ENCODE data around the gene CAMTA1. TPM values are rescaled to one million over a fixed set of nuclear protein-coding genes. Genes with fewer than 3 reads are reported as not detected.

CAMTA1 gene
- total and polyA plus RNA-seq, 9 of the 15 experiments (the other 6 are each of a cell fraction or from before 2014, with no cell fraction given), result 43.9 to 161 (median 65.9) TPM

GRCh38 chr1:7320661-7321060 is 535.4 kb downstream of the CAMTA1 start:
- no peaks in the 10 kb centered on the region; the same call in 1 of the 2 replicates for H4K20me1 ChIP-seq (replicated peaks; ENCODE audit: control insufficient read depth, insufficient read depth, low read length)
- no peaks in the 10 kb centered on the region for H3K36me3 ChIP-seq (ENCODE audit: control insufficient read depth, insufficient read depth, low read length)
- no peak overlapping the region for H3K27ac ChIP-seq (ENCODE audit: extremely low read depth, low read depth, low read length)
- no peaks in the 10 kb centered on the region for H3K79me2 ChIP-seq (ENCODE audit: control insufficient read depth, insufficient read depth, low read length)
- no peak overlapping the region for H2AFZ ChIP-seq (ENCODE audit: low read depth, low read length)
- CTCF ChIA-PET (ENCODE audit: low intra/inter-chr PET ratio), result no interaction called here
- intact Hi-C loops (cut with micrococcal nuclease), result no loop called here
- no peaks in the 10 kb centered on the region for H3K4me1 ChIP-seq (replicated peaks in 1 of 2; ENCODE audit: control insufficient read depth in 2 of 2, insufficient read depth in 2 of 2, low read length in 2 of 2)
- FAIRE-seq (no peak), ATAC-seq (no peak), DNase-seq (ENCODE audit: extremely low read depth in 1 of 4, low spot score in 3 of 4) (no peak)
- no peak overlapping the region for H3K4me3 ChIP-seq
- BruUV-seq (replicated peaks), result no TSS peak
- POLR2A ChIA-PET, result no interaction called here
- in situ Hi-C loops (cut with MboI), result no loop called here
- H3K9ac ChIP-seq (ENCODE audit: insufficient read depth in 1 of 2, low read depth in 2 of 2, low read length in 2 of 2), result no peak overlapping the region
- TF ChIP-seq ELF4 (CRISPR knock-in tag; IDR thresholded peaks at IDR 0.05) (no peak), TAF9B (IDR thresholded peaks at IDR 0.05; ENCODE audit: partially characterized antibody) (no peak), HOXB6 (CRISPR knock-in tag; IDR thresholded peaks at IDR 0.05; ENCODE audit: borderline replicate concordance) (no peak), HNRNPUL1 (IDR thresholded peaks at IDR 0.05; ENCODE audit: low read length) (no peak), ZNF263 (CRISPR knock-in tag; IDR thresholded peaks at IDR 0.05; ENCODE audit: borderline replicate concordance) (no peak), RBM25 (IDR thresholded peaks at IDR 0.05; ENCODE audit: low read depth, low read length, severe bottlenecking) (no peak), TFAM (CRISPR knock-in tag; conservative IDR thresholded peaks at IDR 0.05) (no peak), PCBP2 (IDR thresholded peaks at IDR 0.05; ENCODE audit: low read depth, low read length, poor library complexity, severe bottlenecking) (no peak), SMARCA5 (IDR thresholded peaks at IDR 0.05) (no peak), SRSF9 (IDR thresholded peaks at IDR 0.05; ENCODE audit: borderline replicate concordance, low read depth, low read length) (no peak), ZNF12 (CRISPR knock-in tag; IDR thresholded peaks at IDR 0.05) (no peak), GTF3C2 (IDR thresholded peaks at IDR 0.05; ENCODE audit: borderline replicate concordance, extremely low read depth, insufficient read length) (no peak), XRCC5 (IDR thresholded peaks at IDR 0.05; ENCODE audit: low read depth, low read length) (no peak), FOSL1 (tag; conservative IDR thresholded peaks at IDR 0.05) (no peak), ZBTB43 (CRISPR knock-in tag; IDR thresholded peaks at IDR 0.05) (no peak), MXI1 (IDR thresholded peaks at IDR 0.05; ENCODE audit: low read depth, low read length) (no peak), EP400 (IDR thresholded peaks at IDR 0.05) (no peak), BRF1 (IDR thresholded peaks at IDR 0.05; ENCODE audit: borderline replicate concordance, extremely low read depth, insufficient read length) (no peak), POLR3G (IDR thresholded peaks at IDR 0.05; ENCODE audit: extremely low read depth, insufficient read length, insufficient replicate concordance) (no peak)
- H3K4me2 ChIP-seq (ENCODE audit: insufficient read depth, low read length), result no peak overlapping the region
- H3K27me3 ChIP-seq (ENCODE audit: control insufficient read depth in 2 of 2, insufficient read depth in 2 of 2, low read length in 2 of 2), result no peaks in the 10 kb centered on the region; a peak in 1 of 5 replicates
- H3K9me1 ChIP-seq (ENCODE audit: control insufficient read depth, insufficient read depth, low read length), result peaks cover 4% of the 10 kb centered on the region
- H3K9me3 ChIP-seq (replicated peaks; ENCODE audit: control insufficient read depth, insufficient read depth, low read depth, low read length), result no peaks in the 10 kb centered on the region
